ENCODE results near the gene KNTC1.

Gene KNTC1

GRCh38 chr12:122672515-122672914 is 145.5 kb downstream of the KNTC1 start:
- in situ Hi-C loops (cut with MboI; ENCODE audit: low sequenced_read_pairs, unreplicated experiment): no loop called here
- DNase-seq (ENCODE audit: low spot score): no peak
- TF ChIP-seq CTCF (IDR thresholded peaks at IDR 0.05; ENCODE audit: borderline replicate concordance, control extremely low read depth, extremely low read depth, insufficient read depth, missing control alignments): no peak
